ENCODE data around the gene ITCH.

ITCH gene

GRCh38 chr20:34529742-34530141 is 166.7 kb downstream of the ITCH start:
- DNase-seq (ENCODE audit: low read depth in 3 of 3, low spot score in 1 of 3), result no peak

GRCh38 chr20:34530342-34530741 is 167.3 kb downstream of the ITCH start:
- DNase-seq (ENCODE audit: low read depth in 3 of 3, low spot score in 1 of 3), result no peak

- DNase-seq (ENCODE audit: low read depth in 3 of 3, low spot score in 1 of 3), result no peak
These were observed 168.7 kb downstream of the ITCH start for GRCh38 chr20:34531608-34532265.

- DNase-seq (ENCODE audit: low read depth in 3 of 3, low spot score in 1 of 3), result no peak
These were observed 169.2 kb downstream of the ITCH start for GRCh38 chr20:34532320-34532719.

GRCh38 chr20:34532756-34533155 is 169.7 kb downstream of the ITCH start:
- DNase-seq (ENCODE audit: low read depth in 3 of 3, low spot score in 1 of 3), result no peak

- DNase-seq (ENCODE audit: low read depth in 3 of 3, low spot score in 1 of 3), result no peak
These were observed 171.5 kb downstream of the ITCH start for GRCh38 chr20:34534391-34535165.

GRCh38 chr20:34535301-34535840 is 172.3 kb downstream of the ITCH start:
- no peak for DNase-seq (ENCODE audit: low read depth in 3 of 3, low spot score in 1 of 3)

GRCh38 chr20:34535857-34536256 is 172.8 kb downstream of the ITCH start:
- DNase-seq (ENCODE audit: low read depth in 3 of 3, low spot score in 1 of 3), result no peak

- peak in 1 of 3 donors; percentile 39 for DNase-seq (ENCODE audit: low read depth in 3 of 3, low spot score in 1 of 3)
These were observed 173.8 kb downstream of the ITCH start for GRCh38 chr20:34536798-34537394.

- DNase-seq (ENCODE audit: low read depth in 3 of 3, low spot score in 1 of 3), result no peak
These were observed 174.6 kb downstream of the ITCH start for GRCh38 chr20:34537651-34538050.

- DNase-seq (ENCODE audit: low read depth in 3 of 3, low spot score in 1 of 3), result peak in 1 of 3 donors; percentile 39
These were observed 175.6 kb downstream of the ITCH start for GRCh38 chr20:34538671-34539123.

- no peak for DNase-seq (ENCODE audit: low read depth in 3 of 3, low spot score in 1 of 3)
These were observed 176.7 kb downstream of the ITCH start for GRCh38 chr20:34539756-34540155.

GRCh38 chr20:34540596-34541263 is 177.7 kb downstream of the ITCH start:
- no peak for DNase-seq (ENCODE audit: low read depth in 3 of 3, low spot score in 1 of 3)

GRCh38 chr20:34541264-34541901 is 178.3 kb downstream of the ITCH start:
- no peak for DNase-seq (ENCODE audit: low read depth in 3 of 3, low spot score in 1 of 3)

- DNase-seq (ENCODE audit: low read depth in 3 of 3, low spot score in 1 of 3), result no peak
These were observed 178.8 kb downstream of the ITCH start for GRCh38 chr20:34541917-34542316.

- no peak for DNase-seq (ENCODE audit: low read depth in 3 of 3, low spot score in 1 of 3)
These were observed 179.4 kb downstream of the ITCH start for GRCh38 chr20:34542439-34542838.

GRCh38 chr20:34543463-34544056 is 180.5 kb downstream of the ITCH start:
- no peak for DNase-seq (ENCODE audit: low read depth in 3 of 3, low spot score in 1 of 3)

- DNase-seq (ENCODE audit: low read depth in 3 of 3, low spot score in 1 of 3), result no peak
These were observed 181.2 kb downstream of the ITCH start for GRCh38 chr20:34544109-34544796.

GRCh38 chr20:34546751-34547181 is 183.7 kb downstream of the ITCH start:
- DNase-seq (ENCODE audit: low read depth in 3 of 3, low spot score in 1 of 3), result no peak

Data from stimulated activated CD4-positive, alpha-beta T cell treated with anti-CD3 and anti-CD28 coated beads, TNF-alpha, amount 100 ng/mL, for 1 hour (primary cell).